Esophagus muscularis mucosa (tissue), 4 donors: ENCODE data around the gene CRHR1. TPM values are rescaled to one million over a fixed set of nuclear protein-coding genes. Genes with fewer than 3 reads are reported as not detected.

Experiments
- DNase-seq: peaks from one replicate; pipeline ENCODE4 v3.0.0-alpha.2; 2017; ENCODE audit errors: extremely low spot score
- H3K27ac ChIP-seq, 4 donors: fragments of 200-600 bp; sonication (generic); replicated peaks in 1 of 4; 1 replicate in 3 of 4; 2 replicates in 1 of 4; pipeline ENCODE4 v1.5.1; 2016 to 2019; ENCODE audit warnings: mild to moderate bottlenecking in 1 of 4
- H3K27me3 ChIP-seq, 4 donors: fragments of 200-600 bp; sonication (generic); one replicate each; pipeline versions ENCODE4 v1.5.1 to v1.6.0; 2016 to 2019
- H3K36me3 ChIP-seq, 4 donors: fragments of 200-600 bp; sonication (generic); one replicate each; pipeline ENCODE4 v1.5.1; 2016 to 2019
- H3K4me1 ChIP-seq, 4 donors: fragments of 200-600 bp; sonication (generic); one replicate each; pipeline ENCODE4 v1.5.1; 2016 to 2019
- H3K4me3 ChIP-seq, 4 donors: fragments of 200-600 bp; sonication (generic); 1 replicate in 2 of 4; 2 replicates in 2 of 4; pipeline ENCODE4 v1.5.1; 2016 to 2019; ENCODE audit warnings: mild to moderate bottlenecking in 4 of 4, moderate library complexity in 1 of 4
- H3K9me3 ChIP-seq, 4 donors: fragments of 200-600 bp; sonication (generic); 1 replicate in 3 of 4; 2 replicates in 1 of 4; pipeline ENCODE4 v1.5.1; 2016 to 2019
- EP300 ChIP-seq: sonication (generic); formaldehyde crosslinking; IDR thresholded peaks from one replicate; pipeline ENCODE4 v1.6.1; 2017; ENCODE audit warnings: antibody characterized with exemption
- POLR2A ChIP-seq: fragments of 450-650 bp; IDR thresholded peaks from one replicate; pipeline ENCODE4 v1.6.1; 2017; ENCODE audit warnings: antibody characterized with exemption, moderate library complexity, mild to moderate bottlenecking, low read depth
- POLR2AphosphoS5 ChIP-seq, 2 donors: sonication (generic); formaldehyde crosslinking; IDR thresholded peaks; one replicate each; pipeline ENCODE4 v1.6.1; 2017; ENCODE audit warnings: antibody characterized with exemption in 2 of 2
- WGBS: methylation state at CpG from one replicate; pipeline ENCODE4 v1.1.5; 2018; 5-methylcytosine and 5-hydroxymethylcytosine counted together
- intact Hi-C: fragments of 100-400 bp; cut with DNase I; formaldehyde crosslinking; loops from one replicate; pipeline ENCODE4 v1.15.1; 2023
- total RNA-seq, 4 donors: library from RNA; depleted of rRNA; stranded (reverse); fragments of >200 nt; gene quantifications; one replicate each; pipeline versions ENCODE4 v1.1.0 to v1.2.1, GENCODE V29; 2016
- TF ChIP-seq, protein P1 (sequence below), 3 experiments: fragments of 200-600 bp in 2 of 3; fragments of 450-650 bp in 1 of 3; sonication (generic) in 2 of 3; IDR thresholded peaks; one replicate each; pipeline ENCODE4 v1.5.1; 2017 to 2019; ENCODE audit warnings: antibody characterized with exemption in 3 of 3, mild to moderate bottlenecking in 2 of 3, moderate library complexity in 1 of 3

The CRHR1 gene
- total RNA-seq, 4 donors from 2014 or later, result 0.50 to 0.52 TPM; not detected in 2

DNA sequence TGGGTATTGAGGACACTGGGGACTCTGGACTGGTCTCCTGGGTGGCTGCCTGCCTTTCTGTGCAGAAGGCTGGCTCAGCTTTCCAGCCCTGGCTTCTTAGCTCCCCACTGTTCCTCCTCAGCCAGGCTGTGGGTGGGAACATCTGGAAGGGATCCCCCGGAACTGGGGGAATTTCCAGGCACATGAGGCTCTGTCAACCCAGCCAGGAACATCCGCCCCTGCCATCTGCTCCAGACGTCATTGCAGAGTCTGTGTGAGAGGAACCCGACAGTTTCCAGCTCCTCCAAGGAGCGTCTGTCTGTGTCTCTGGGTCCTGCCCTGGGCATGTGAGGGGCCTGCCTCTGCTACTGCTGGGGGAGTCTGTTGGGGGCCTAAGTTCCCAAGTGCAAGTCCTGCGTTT is 36.2 kb upstream of the CRHR1 start:
- H3K9me3 ChIP-seq, result no peaks in the 10 kb centered on the region
- DNase-seq, result no peak
- 50% methylated on average over 1 of the region's 6 CpGs for WGBS

DNA sequence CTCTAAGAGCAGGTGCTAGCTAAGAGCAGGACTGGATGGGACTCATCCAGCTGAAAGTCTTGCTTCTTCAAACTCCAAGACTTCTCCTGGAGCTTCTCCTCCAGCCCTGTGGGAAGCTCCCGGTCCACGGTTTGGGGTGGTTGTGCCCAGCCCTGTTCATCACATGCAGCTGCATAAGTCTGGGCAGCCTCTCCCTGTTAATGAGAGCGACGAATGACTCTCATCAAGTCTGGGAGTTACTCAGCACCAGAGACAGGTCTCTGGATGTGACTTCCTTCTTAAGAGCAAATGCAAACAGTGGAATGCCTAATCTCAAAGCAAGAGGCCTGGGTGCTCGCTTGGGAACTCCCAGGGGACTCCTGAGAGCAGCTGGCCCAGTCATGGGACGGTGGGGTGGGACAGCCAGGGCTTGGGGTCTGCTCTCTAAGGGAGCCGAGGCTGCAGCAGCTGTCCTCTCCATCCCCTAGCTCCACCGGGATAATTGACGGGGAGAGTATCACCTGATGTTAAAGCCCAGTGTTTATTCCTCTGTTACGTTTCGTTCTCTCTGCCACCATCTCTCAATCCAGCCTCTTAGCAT is 35.3 kb upstream of the CRHR1 start:
- no peak overlapping the region for H3K4me3 ChIP-seq
- TF ChIP-seq POLR2A (no peak), POLR2AphosphoS5 (IDR thresholded peaks at IDR 0.05) (no peak), EP300 (no peak)
- TF ChIP-seq, protein P1, sequence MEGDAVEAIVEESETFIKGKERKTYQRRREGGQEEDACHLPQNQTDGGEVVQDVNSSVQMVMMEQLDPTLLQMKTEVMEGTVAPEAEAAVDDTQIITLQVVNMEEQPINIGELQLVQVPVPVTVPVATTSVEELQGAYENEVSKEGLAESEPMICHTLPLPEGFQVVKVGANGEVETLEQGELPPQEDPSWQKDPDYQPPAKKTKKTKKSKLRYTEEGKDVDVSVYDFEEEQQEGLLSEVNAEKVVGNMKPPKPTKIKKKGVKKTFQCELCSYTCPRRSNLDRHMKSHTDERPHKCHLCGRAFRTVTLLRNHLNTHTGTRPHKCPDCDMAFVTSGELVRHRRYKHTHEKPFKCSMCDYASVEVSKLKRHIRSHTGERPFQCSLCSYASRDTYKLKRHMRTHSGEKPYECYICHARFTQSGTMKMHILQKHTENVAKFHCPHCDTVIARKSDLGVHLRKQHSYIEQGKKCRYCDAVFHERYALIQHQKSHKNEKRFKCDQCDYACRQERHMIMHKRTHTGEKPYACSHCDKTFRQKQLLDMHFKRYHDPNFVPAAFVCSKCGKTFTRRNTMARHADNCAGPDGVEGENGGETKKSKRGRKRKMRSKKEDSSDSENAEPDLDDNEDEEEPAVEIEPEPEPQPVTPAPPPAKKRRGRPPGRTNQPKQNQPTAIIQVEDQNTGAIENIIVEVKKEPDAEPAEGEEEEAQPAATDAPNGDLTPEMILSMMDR (IDR thresholded peaks at IDR 0.05), result no peak
- intact Hi-C loops, result no loop called here
- no peak for DNase-seq
- 60% methylated on average over 11 of the region's 11 CpGs for WGBS
- H3K36me3 ChIP-seq, result no peaks in the 10 kb centered on the region
- peaks cover 0 to 82% (median 0%) of the 10 kb centered on the region in 4 donors for H3K27me3 ChIP-seq
- no peak overlapping the region for H3K27ac ChIP-seq
- H3K9me3 ChIP-seq, result no peaks in the 10 kb centered on the region
- H3K4me1 ChIP-seq, result no peaks in the 10 kb centered on the region

More for the DNA sequence above, 36.2 kb upstream of the CRHR1 start:
- Histone ChIP-seq H3K27ac (no peak overlapping the region), H3K4me1 (no peaks in the 10 kb centered on the region), H3K4me3 (no peak overlapping the region), H3K27me3 (peaks cover 0 to 82% (median 0%) of the 10 kb centered on the region in 4 donors), H3K36me3 (no peaks in the 10 kb centered on the region)
- intact Hi-C loops, result no loop called here
- TF ChIP-seq, protein P1 (IDR thresholded peaks at IDR 0.05), result no peak
- TF ChIP-seq POLR2A, result no peak
- TF ChIP-seq POLR2AphosphoS5 (IDR thresholded peaks at IDR 0.05), result no peak
- TF ChIP-seq EP300, result no peak

DNA sequence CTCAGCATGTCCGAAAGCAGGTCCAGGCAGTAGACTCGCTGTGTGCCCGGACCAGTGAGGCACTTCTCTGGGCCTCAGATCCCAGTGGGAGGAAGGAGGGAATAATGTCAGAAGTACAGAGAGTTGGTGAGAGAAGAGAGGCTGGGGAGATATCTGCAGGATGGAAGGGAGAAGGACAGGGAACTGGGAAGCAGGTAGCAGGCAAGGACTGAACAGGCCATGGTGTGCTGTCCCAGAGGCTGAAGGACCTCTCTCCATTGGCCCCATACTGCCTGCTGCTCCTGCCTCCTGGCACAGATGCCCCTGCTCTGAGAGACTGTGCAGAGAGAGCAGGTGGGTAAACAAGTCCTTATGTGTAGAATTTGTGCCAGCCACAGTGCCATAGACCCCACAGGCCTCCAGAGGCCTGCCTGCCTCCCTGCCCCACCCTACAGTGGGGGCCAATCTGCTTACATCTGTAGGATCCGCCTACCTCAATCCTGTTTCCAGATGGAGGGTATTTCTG is 34.2 kb upstream of the CRHR1 start:
- DNase-seq, result no peak
- Histone ChIP-seq H3K4me3 (no peak overlapping the region), H3K27ac (no peak overlapping the region), H3K4me1 (no peaks in the 10 kb centered on the region), H3K36me3 (no peaks in the 10 kb centered on the region), H3K27me3 (peaks cover 0 to 79% (median 2%) of the 10 kb centered on the region in 4 donors), H3K9me3 (no peaks in the 10 kb centered on the region)
- 85% methylated on average over 4 of the region's 4 CpGs for WGBS
- TF ChIP-seq, protein P1 (IDR thresholded peaks at IDR 0.05), result no peak
- TF ChIP-seq POLR2A, result no peak
- no peak for TF ChIP-seq POLR2AphosphoS5 (IDR thresholded peaks at IDR 0.05)
- no peak for TF ChIP-seq EP300
- intact Hi-C loops, result no loop called here

DNA sequence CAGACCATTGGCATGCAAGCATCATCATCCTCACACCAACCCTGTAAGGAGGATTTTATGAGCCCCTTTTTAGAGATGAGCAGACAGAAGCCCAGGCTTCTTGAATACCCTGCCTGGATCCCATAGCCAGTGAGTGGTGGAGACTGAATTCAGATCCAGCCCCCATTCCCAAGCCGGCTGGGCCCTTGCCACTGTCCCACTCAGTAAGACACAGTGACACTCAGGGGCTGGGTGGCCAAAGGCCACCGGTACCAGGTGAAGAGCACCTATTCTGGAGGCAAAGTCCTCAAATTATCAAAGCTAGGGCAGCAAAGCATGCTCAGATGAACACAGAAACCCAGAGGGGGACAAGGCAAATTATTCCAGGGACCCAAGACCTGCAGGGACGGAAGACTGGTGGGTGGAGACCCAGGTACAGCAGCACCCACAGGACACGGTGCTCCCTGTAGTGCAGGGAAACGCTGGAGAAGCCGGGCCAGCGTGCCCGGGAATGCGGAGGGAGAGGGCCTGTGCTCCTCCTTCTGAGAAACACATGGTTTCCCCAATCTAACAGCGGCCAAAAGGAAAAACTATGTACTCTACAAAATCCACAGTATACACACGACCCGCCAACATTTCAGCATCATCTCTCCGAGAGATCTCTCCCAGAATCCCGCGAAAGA is 33.2 kb upstream of the CRHR1 start:
- no peaks in the 10 kb centered on the region for H3K9me3 ChIP-seq
- no peaks in the 10 kb centered on the region for H3K36me3 ChIP-seq
- TF ChIP-seq, protein P1 (IDR thresholded peaks at IDR 0.05), result no peak
- TF ChIP-seq POLR2AphosphoS5 (IDR thresholded peaks at IDR 0.05) (no peak), EP300 (no peak), POLR2A (no peak)
- H3K4me1 ChIP-seq, result no peaks in the 10 kb centered on the region
- 91% methylated on average over 14 of the region's 15 CpGs for WGBS
- intact Hi-C loops, result no loop called here
- peaks cover 0 to 79% (median 2%) of the 10 kb centered on the region in 4 donors for H3K27me3 ChIP-seq
- no peak for DNase-seq
- H3K4me3 ChIP-seq, result no peak overlapping the region
- no peak overlapping the region for H3K27ac ChIP-seq
